NCI-H446 treated with DMSO at 0.1 percent for 48 hours (cell line): ENCODE data around the gene KRT85.
A peak's percentile ranks its signal among the peaks of the same experiment; 100 is the strongest.
"Not testable (repeated sequence)": the region's sequence is repeated elsewhere in the genome, so short reads cannot be mapped to it uniquely, and the experiment has no call there.

Experiments
- DNase-seq: peaks from one replicate; lab custom pipeline; 2025; lab: John Stamatoyannopoulos, UW

KRT85 gene

DNA sequence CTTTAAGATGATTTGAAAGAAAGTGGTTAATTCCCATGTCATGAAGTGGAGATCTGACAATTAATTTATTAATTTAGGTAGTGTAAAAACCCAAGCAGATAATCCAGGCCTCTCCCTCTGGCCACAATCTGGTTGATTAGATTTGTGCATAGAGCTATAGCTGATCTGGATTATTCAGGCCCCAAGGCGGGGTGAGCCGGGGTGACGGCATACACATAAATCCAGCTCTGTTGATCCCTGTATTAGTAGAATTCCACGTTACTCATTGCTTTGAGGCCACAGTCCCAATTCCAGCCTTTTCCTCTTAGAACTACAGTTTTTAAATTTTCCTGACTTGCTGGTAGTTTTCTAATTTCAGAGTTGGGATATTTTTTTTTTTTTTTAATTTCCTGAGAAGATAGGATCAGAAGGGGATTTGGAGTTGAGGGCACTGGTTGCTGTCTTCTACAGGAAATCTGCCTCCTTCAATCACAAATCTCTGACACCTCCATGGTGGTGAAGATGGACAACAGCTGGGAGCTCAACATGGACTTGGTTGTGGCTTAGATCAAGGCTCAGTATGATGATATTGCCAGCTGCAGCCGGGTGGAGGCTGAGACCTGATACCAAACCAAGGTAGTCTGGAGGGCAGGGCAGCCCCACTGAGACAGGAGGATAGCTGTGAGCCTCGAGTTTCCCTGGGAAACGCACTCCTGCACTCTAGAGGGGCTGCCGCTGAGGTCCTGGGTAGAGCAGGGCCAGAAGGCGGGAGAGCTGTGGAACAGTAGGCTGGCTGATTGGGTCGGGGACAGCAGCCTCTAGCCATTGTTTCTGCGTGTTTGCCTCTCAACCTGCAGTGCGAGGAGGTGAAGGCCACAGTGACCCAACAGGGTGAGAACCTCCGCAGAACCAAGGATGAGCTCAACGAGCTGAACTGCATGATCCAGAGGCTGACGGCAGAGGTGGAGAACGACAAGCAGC is 19.4 kb downstream of the KRT85 start:
- DNase-seq: no peak

- DNase-seq: no peak
These were observed 20.3 kb downstream of the KRT85 start for GRCh38 chr12:52347016-52347415.

DNA sequence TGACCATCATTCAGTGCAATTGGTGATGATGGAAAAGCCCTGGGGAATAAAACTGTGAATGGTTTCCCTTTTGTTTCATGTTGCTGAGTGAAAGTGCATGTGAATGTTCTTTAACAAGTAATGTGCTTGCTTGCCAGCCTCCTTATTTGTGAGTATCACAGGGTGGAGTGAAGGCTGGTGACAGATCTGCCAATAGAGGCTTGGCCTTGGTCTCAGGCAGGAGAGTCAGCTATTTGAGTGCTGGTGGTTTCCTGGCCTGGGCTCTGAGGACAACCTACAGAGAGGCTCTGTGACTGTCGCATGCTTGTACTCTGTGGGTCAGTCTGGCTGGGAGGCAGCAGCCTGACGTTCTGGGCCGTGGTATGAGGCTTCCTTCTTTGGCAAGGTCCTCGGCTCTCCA is 20.7 kb downstream of the KRT85 start:
- DNase-seq: no peak

- DNase-seq: not testable (repeated sequence)
These were observed 22.2 kb downstream of the KRT85 start for GRCh38 chr12:52345041-52345440.

- no peak for DNase-seq
These were observed 23.2 kb downstream of the KRT85 start for GRCh38 chr12:52344111-52344510.

DNA sequence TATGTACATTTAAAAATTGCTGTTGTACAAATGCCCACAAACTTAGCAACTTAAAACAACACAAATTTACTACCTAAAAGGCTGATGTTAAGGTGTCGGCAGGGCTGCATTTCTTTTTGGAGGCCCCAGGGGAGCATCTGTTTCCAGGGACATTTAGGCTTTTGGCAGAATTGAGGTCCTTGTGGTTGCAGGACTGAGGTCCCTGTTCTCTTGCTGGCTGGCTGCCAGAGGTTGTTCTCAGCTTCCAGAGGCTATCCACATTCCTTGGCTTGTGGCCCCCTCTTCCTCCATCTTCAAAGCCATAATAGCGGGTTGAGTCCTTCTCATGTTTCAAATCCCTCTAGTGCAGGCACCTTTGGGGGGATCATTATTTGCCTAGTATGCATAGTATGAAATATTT is 23.7 kb downstream of the KRT85 start:
- DNase-seq: no peak

- DNase-seq: no peak
These were observed 24.3 kb downstream of the KRT85 start for GRCh38 chr12:52342781-52343490.

DNA sequence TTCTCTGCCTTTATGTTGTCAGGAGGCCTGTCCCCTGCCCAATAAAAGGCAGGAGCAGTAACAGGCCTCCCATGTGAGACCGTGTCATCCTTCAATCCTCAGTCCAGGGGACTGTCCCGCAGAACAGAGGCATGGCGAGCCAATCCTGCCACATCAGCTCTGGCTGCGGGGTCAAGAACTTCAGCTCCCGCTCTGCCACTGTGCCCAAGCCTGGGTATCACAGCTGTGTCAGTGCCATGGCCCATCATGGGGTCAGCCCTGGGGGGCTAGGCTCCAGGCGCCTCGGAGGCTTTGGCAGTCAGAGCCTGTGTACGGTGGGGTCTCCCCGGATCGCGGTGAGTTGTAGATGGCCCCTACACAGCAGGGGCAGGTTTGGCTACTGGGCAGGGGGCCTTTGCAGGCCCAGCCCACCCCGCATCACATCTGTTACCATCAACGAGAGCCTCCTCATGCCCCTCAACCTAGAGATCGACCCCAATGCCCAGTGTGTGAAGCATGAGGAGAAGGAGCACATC is 26.2 kb downstream of the KRT85 start:
- no peak for DNase-seq

DNA sequence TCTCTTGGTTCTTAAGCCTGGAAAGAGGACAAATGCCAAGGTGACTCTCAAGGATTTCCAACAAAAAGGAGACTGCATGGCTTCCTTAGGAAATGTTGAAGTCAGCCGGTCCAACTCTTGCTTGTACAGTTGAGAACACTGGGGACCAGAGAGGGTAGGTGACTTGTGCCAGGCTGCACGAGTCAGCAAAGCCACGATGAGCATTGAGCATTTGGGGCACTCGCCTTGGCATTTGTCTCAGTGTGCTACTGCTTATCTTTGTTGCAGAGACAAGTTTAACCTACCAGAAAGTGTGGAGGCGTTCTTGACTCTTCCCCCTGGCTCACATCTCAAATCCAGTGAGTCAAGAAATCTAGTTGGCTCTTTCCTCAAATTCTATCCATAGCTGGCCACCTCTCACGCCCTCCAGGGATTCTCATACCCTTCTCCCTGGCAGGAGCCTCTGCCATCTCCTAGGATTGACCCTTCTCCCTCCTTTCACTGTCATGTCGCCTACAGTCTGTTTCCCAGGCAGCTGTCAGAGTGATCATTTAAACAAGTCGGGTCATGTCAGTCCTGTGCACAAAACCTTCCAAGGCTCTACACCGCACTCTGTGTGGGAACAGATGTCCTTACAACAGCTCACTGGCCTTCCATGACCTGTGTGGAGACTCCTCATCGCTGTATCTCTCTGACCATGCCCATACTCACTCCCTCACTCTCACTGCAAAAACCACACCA is 28.9 kb downstream of the KRT85 start:
- DNase-seq: peak; percentile 54

GRCh38 chr12:52337054-52337453 is 30.2 kb downstream of the KRT85 start:
- DNase-seq: no peak

GRCh38 chr12:52336641-52337040 is 30.6 kb downstream of the KRT85 start:
- DNase-seq: no peak

- peak; percentile 87 for DNase-seq
These were observed 31.6 kb downstream of the KRT85 start for GRCh38 chr12:52335598-52336262.

- DNase-seq: no peak
These were observed 33.1 kb downstream of the KRT85 start for GRCh38 chr12:52334185-52334584.

DNA sequence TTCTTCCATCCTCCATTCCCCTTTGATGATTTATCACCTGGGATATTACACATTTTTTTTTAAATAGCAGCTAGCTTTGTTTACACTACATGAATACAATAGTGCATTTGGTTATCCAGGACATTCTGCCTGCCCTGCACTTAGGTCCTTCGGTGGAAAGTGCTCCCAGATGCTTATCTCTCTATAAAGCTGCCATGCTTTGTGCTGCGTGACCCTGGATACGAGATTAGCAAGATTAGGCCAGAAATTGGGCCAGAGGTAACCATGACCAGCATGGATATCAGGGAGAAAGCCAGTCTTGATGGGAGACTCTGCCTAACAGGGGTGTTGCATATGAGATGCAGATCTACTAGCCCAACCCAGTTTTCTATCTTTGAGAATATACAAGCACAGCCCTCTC is 34.0 kb downstream of the KRT85 start:
- DNase-seq: no peak

DNA sequence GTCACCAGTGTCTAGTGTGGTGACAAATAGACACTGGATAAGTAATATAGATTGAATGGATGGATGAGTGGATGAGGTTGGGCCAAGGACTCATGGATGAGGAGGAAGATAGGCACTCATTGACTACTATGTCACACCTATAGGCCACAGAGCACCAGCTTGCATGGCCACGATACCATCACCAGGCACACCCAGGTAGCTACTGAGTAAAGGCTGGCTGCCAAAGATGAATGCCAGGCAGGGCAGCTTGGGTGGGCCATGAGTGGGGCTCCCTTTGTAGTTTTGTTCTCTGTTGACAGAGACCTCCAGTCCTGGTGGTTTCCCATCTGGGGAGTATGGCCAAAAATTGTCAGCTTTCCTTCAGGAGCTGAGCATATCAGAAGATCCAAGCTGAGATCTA is 34.9 kb downstream of the KRT85 start:
- DNase-seq: no peak

DNA sequence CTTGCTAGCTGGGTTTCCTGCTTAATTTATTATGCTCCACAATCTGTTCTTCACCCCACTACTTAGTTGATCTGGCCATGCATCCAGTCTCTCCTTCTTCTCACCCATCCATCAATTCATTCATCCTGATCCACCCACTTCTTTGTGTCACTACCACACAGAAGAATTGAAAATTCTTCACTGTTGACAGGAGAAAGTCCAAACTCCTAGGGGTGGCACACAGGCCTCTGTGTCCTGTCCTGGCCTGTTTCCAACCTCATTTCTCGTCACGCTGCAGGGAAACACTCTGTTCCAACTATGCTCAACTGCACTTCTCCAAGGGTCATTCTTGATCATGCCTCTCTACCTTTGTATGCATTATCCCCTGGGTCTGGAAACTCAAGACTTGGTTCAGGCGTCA is 35.4 kb downstream of the KRT85 start:
- no peak for DNase-seq

DNA sequence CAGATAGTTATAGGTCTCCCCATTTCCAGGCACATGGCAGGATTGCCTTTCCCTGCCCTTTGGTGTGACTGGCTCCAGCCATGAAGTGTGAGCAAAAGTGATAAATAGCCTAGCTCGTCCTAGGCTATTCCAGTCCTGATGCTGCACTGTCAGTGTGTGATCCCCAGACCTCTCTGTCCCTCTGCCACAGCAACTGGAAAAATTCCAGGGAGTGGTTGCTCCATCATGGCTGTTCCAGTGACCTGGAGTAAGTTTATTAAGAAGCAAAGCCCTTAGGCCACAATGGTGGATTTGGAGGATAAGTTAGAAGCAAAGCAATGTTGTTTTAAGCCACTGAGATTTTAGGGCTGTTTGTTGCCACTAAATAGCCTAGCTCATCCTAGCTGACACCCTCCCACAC is 36.2 kb downstream of the KRT85 start:
- DNase-seq: no peak

- DNase-seq: no peak
These were observed 39.3 kb downstream of the KRT85 start for GRCh38 chr12:52327830-52328500.

- DNase-seq: peak; percentile 80
These were observed 40.0 kb downstream of the KRT85 start for GRCh38 chr12:52327052-52327829.

GRCh38 chr12:52324153-52324444 is 43.2 kb downstream of the KRT85 start:
- no peak for DNase-seq
